H54 (cell line): Measurements from ENCODE around the gene AKT3.

Source experiments
- DNase-seq: peaks from one replicate; pipeline ENCODE4 v3.0.0; 2011; ENCODE audit warnings: low spot score, mixed read lengths; ENCODE audit not compliant: insufficient read length
- FAIRE-seq: peaks from 3 replicates; lab custom pipeline; 2011; peaks lifted over from hg19 to GRCh38; lab: Jason Lieb, UNC
- POLR2A ChIP-seq: IDR thresholded peaks from 2 replicates; pipeline ENCODE4 v1.6.1; 2011; ENCODE audit warnings: low read depth, mild to moderate bottlenecking, low read length

The AKT3 gene

DNA sequence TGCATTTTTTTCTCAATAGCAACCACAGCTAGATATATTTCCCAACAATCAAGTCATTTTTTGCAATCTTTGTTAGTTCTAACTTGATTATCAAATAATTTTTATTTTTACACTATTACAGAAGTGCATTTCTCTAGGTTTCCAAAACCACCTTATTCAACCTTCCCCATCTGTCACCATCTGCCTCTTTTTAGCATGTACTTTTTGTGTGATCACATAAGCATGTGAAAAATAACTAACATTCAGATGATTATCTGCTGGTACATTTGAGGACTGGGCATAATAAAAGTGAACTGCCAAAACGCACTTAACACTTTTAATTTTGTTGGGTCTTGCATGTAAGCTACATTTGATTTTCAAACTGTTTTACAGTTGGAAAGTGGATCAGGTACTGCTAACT lies 291.5 kb downstream of the AKT3 start:
- DNase-seq (no peak), FAIRE-seq (no peak)
- no peak for TF ChIP-seq POLR2A

DNA sequence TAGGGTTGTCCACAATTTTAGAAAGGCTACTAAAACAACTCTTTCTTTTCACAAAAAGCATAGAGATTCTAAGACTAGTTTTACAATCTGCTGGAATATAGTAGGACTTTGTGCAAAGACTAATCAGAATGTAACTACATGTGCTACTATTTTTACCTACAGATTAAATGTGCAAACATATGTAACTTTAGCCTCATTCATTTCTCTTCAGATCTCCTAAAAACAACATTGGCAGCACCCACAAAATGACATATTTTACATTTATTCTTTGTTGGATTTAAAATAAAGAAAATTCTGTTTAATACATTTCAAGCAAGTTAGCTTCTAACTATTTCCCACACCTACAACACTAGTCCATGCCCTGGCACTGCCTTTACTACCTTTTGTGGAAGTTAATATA lies 292.2 kb downstream of the AKT3 start:
- TF ChIP-seq POLR2A, result no peak
- FAIRE-seq (peak; percentile 30), DNase-seq (no peak)

DNA sequence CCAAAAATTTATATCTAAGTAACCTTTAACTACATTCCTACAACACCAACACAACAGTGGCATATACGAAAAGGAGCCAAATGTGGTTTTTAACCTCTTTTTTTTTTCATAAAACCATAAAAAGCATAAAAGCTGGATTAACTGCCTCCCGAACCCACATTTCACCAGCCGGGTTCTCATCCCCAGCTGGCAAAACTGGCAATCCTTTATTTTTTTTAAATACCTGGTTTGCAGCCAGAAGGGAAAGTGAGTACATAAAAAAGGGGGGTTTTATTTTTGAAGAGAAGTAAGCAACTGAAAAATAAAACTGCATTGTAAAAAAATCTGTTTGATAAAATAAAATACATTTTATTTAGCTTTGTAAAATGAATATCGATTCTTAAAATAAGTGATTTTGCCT lies 295.4 kb downstream of the AKT3 start:
- FAIRE-seq (no peak), DNase-seq (no peak)
- no peak for TF ChIP-seq POLR2A

DNA sequence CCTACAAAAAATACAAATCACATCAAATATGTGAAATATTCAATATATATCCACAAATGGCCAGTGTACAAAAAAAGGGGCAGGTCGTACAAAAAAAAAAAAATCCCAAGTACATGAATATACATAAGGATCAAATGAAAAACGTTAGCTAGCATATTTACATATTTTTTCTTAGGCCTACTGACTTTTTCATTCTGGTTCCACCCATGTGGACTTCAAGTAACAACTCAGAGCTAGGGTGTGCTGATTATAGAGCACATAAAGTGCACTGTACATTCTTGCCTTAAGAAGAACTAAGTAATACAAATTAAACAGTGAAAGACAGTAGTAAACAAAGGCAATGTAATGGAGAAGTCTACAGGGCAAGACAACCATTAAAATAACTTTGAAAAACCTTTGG lies 297.0 kb downstream of the AKT3 start:
- DNase-seq, result no peak
- FAIRE-seq, result no peak

DNA sequence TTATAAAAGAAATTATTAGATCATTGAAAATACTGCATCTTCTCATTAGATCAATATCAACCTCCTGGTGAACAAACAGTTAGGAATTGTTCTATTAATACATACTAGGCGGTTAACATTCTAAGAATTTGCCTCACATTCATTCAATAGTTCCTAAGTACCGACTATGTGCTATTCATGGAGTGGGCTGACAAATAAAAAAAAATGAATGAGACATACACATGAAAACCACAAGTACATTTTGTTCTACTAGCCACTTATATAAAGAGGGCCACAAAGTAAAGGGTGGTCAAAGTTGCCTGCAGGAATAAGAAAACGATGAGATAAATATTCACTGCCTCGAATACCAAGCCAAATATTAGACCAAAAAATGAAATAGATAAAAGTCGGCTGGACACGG lies 299.8 kb downstream of the AKT3 start:
- no peak for TF ChIP-seq POLR2A
- DNase-seq (no peak), FAIRE-seq (no peak)

More for the DNA sequence above, 297.0 kb downstream of the AKT3 start:
- TF ChIP-seq POLR2A, result no peak

DNA sequence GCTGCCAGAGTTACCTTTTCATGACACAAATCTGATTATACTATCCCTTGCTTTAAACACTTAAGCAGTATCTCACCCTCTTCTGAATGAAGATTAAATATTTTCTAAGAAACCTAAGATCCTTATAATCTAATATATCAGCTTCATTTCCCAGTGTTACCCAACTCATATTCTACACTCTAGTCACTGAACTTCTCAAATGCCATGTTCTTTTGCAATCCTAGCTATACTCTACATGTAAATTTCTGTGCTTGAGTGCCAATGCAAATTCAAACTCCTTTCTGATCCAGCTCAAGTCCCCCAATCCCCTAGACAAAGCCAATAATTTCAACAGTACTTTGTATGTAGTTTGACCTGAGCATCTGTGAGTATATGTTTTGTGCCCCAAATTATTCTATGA lies 300.3 kb downstream of the AKT3 start:
- FAIRE-seq, result no peak

DNA sequence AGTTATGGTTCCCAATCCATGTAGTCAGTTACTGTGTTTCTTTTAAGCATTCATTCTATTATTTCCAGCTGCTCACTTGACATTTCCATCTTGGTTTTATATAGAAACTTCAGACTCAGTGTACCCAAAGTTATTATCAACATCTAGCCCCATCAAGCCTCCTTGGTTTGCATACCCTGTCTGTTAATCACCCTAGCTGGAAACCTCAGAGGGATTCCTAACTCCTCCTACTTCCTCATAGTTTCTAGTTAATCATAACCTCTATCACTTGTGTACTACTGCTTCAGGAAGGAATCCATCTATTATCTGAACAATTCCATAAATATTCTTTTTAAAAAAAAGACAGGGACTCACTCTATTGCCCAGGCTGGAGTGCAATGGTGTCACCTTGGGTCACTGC lies 300.9 kb downstream of the AKT3 start:
- DNase-seq (no peak), FAIRE-seq (peak; percentile 70)
- TF ChIP-seq POLR2A, result no peak

More for the DNA sequence above, 300.3 kb downstream of the AKT3 start:
- no peak for TF ChIP-seq POLR2A
- DNase-seq, result no peak

DNA sequence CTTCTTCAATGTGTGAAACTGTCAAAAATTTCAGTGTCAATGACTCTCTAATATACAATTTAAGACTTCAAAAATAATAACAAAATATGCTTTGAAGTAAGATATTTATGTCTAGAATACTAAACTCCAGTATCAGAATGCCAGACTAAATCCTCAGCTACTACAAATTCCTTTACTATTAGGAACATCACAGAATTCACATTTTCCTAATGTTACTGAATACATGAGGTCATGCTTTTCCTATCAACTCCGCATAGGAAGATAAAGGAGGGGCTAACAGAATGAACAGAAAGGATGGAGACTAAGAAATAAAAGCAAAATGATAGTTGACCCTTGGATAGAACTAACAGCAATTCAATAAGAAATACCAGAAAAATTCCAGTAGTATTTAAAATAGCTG lies 301.5 kb downstream of the AKT3 start:
- no peak for FAIRE-seq
- no peak for DNase-seq
- TF ChIP-seq POLR2A, result no peak

DNA sequence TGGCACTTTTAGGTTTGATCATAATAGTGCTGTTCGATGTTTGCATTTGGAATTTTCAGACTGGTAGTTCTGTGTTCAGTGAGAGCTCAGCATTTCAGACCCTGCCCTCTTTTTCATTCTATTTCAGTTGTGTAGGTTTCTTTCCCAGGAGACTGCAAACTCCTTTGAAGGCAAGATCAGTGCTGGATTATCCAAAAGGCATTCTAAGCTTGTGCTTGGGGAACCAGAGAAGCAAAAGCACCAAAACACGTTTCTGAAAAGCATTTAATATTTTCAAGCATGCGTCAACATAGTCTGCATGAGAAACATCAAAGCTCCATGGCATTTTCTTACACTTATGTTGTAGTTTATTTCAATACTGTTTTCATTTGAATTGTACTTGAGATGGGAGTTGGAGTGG lies 302.2 kb downstream of the AKT3 start:
- FAIRE-seq, result no peak
- no peak for TF ChIP-seq POLR2A
- no peak for DNase-seq

DNA sequence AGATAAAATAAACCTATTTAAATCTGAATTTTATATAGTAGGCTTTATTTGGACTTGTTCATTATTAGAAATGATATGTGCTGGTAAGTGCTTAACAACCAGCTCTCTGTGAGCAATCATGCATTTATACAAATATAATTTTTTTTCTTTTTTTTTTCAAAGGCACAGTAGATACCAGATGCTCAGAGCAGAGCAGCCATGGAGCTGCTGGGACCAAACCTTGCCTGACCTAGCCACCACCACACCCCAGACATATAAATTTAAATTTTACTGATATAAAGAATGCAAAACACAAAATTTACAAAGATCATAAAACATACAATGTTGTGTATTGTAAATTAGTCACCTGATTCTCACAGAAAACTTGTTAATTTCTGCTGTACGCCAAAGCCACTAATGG lies 303.6 kb downstream of the AKT3 start:
- TF ChIP-seq POLR2A, result no peak
- DNase-seq (no peak), FAIRE-seq (no peak)

DNA sequence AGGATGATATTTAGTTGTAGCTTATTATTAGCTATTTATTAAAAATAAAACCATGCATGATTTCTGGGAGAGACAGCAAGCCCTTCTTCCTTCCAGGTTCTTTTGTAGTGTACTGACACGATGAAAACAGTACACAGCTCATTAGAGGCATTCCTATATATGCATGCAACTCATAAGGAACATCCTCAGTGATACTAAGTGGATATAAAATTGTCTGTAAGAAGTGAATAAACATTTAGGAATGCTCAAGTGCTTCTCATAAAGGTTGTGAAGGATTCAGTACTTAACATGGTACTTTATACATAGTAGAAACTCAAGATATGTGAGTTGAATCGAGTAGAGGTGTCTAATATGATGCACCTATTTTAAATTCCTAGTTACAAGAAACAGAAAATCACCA lies 306.5 kb downstream of the AKT3 start:
- TF ChIP-seq POLR2A, result no peak
- DNase-seq (no peak), FAIRE-seq (no peak)

DNA sequence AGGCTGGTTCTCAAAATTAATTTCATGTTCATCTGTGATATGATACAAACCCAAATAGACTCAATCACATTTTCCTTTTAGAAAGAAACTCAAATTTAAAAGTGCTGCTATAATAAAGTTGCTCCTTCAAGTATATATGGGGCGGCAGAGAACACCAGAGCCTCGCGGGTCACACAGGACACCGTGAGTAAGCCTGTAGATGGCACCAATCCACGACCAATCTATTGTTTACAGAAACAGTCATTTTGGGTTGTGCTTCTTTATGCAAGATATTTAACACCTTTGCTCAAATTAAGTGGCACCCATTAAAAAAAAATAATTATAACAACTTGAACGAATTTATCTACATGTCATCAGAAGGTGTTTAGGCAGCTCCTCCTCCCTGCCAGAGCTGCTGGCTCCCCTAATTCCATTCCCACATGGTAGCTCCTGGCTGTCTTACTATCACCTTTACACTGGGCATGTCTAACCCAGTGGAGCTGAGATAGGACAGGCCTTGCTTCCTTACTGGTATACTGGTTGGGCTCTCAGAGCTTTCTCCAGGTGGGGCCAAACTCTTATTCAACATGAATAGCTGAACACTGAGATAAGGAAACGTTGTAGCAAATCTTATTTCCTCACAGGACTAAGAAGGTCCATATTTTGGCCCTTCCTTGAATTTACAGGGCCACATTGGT lies 307.2 kb downstream of the AKT3 start:
- DNase-seq (no peak), FAIRE-seq (no peak)
- TF ChIP-seq POLR2A, result no peak

DNA sequence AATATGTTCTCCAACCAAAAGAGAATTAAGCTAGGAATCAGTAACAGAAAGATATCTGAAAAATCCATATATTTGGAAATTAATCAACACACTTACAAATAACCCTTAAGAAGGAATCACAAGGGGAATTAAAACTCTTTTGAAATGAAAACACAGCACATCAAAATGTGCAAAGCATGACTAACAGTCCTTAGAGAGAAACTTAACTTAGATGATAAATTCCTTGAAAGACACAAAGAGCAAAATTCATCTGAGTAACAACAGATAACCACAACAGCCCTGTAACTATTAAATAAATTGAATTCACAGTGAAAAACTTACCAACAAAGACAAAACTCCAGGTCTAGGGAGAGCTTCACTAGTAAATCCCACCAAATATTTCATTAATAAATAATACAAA lies 310.4 kb downstream of the AKT3 start:
- FAIRE-seq (no peak), DNase-seq (no peak)
- no peak for TF ChIP-seq POLR2A

DNA sequence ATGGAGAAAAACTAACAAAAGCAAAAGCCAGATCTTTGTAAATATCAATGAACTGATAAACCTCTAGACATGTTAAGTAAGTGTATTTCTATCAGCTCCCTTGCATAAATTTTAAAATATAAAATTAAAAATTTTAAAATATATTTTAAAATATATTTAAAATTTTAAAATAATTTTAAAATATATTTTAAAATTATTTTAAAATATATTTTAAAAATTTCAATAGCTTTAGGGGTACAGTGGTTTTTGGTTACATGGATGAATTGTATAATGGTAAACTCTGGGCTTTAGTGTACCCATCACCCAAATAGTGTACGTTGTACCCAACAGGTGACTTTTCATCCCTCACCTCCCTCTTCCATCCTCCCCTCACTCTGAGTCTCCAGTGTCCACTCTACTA lies 315.0 kb downstream of the AKT3 start:
- no peak for TF ChIP-seq POLR2A
- no peak for FAIRE-seq
- DNase-seq, result no peak

DNA sequence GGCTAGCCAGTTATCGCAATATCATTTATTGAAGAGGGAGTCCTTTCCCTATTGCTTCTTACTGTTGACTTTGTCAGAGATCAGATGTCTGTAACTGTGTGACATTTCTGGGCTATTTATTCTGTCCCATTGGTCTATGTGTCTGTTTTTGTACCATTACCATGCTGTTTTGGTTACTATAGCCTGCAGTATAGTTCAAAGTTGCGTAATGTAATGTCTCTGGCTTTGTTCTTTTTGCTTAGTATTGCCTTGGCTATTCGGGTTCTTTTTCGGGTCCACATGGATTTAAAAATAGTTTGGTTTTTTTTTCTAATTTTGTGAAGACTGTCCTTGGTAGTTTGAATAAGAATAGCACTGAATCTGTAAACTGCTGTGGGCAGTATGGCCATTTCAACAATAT lies 320.5 kb downstream of the AKT3 start:
- FAIRE-seq, result no peak
- TF ChIP-seq POLR2A, result no peak
- DNase-seq, result no peak

DNA sequence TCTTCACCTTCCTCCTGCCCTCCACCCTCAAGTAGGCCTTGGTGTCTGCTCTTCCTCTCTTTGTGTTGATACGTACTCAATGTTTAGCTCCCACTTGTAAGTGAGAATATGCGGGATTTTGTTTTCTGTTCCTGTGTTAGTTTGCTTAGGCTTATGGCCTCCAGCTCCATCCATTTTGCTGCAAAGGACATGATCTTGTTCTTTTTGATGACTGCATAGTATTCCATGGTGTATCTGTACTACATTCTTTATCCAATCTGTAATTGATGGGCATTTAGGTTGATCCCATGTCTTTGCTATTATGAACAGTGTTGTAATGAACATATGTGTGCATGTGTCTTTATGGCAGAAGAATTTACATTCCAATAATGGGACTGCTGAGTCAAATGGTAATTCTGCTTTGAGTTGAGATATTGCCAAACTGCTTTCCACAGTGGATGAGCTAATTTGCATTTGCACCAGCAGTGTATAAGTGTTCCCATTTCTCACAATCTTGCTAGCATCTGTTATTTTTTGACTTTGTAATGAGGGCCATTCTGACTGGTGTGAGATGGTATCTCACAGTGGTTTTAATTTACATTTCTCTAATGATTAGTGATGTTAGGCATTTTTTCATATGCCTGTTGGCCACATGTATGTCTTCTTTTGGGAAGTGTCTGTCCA lies 321.5 kb downstream of the AKT3 start:
- FAIRE-seq, result peak; percentile 27
- no peak for TF ChIP-seq POLR2A
- no peak for DNase-seq
